Activated naive CD8-positive, alpha-beta T cell treated with anti-CD3 and anti-CD28 coated beads, Interleukin-2, amount 10 ng/mL, durations not matched to agents 7 days and 5 days (primary cell): Measurements from ENCODE around the gene GSTK1. TPM values are rescaled to one million over a fixed set of nuclear protein-coding genes. Genes with fewer than 3 reads are reported as not detected.
"Not testable (repeated sequence)": the region's sequence is repeated elsewhere in the genome, so short reads cannot be mapped to it uniquely, and the experiment has no call there.

Experiments
- ATAC-seq: fragments of 150-1000 bp; cut with Tn5 transposase; one replicate; pipeline ENCODE4 v1.10.0; 2021; ENCODE audit warnings: low read depth, moderate library complexity
- POLR2A ChIA-PET: fragments of 350-600 bp; sonication (Branson Sonifier 250); formaldehyde crosslinking; loops from one replicate; lab custom pipeline; 2021; ENCODE audit warnings: antibody characterized with exemption; lab: Charles Lee
- DNase-seq: peaks from one replicate; pipeline ENCODE4 v3.0.0; 2021
- H3K27ac Mint-ChIP-seq: one replicate; pipeline ENCODE4 v1.8.0; 2022; ENCODE audit warnings: mild to moderate bottlenecking, mixed read lengths
- H3K27me3 Mint-ChIP-seq: one replicate; pipeline ENCODE4 v1.8.0; 2022; ENCODE audit warnings: mild to moderate bottlenecking, moderate library complexity, mixed read lengths
- H3K36me3 Mint-ChIP-seq: one replicate; pipeline ENCODE4 v1.8.0; 2021; ENCODE audit warnings: mild to moderate bottlenecking, mixed read lengths
- H3K4me1 Mint-ChIP-seq: one replicate; pipeline ENCODE4 v1.8.0; 2021; ENCODE audit warnings: mixed read lengths
- H3K4me3 Mint-ChIP-seq: one replicate; pipeline ENCODE4 v1.8.0; 2022; ENCODE audit warnings: mild to moderate bottlenecking, moderate library complexity, mixed read lengths
- H3K9me3 Mint-ChIP-seq: one replicate; pipeline ENCODE4 v1.8.0; 2021; ENCODE audit warnings: mixed read lengths
- total RNA-seq, 2 experiments: library from RNA; stranded (reverse); gene quantifications; one replicate each; pipeline ENCODE4 v1.2.3, GENCODE V29; 2021

Gene GSTK1
- total RNA-seq, 2 experiments from 2014 or later: 355 to 368 TPM

DNA sequence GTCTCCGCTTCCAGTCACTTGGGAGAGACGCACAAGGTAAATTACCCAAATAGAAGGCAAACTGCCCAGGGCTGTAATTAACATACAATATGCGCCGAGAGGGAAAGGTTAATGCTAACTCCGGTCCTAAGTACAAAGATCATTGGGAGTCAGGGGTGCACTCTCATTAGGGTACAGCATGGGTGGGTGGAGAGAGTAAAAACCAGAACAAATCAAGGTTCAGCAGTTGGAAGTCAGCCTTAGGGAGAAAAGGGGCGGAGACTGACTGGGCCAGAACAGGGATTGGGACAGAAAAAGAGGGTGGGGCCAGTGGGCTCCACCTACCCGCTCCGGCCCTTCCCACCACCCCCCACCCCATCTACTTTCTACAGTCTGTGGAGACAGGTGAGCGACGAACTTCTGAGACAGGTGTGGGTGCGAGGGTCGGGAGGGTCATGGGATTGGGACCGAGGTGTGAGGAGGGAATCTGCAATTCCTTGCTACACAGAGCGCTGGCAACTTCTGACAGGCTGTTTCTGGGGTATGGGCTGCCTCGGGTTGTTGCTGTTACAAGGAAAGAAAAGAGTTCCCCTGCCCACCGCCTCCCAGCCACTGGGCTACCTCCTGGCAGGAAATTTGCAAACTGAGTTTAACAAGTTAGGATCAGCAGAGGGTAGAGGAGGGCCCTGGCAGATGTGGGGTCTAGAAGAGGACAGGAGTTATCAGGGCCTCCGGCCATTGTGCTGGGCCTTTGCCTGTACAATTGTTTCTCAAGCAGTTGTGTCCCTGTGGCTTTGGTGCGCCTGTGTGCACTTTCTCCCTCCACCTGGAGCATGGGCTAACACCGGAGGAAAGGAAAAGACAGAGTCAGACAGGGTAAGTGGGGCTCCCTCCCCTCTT lies 21.6 kb downstream of the GSTK1 start, which contains the start of gene TMEM139:
Gene TMEM139 (plus strand): TSS at position 368 of the 879 bp plus-strand sequence. CDS start 1,000 bp downstream, outside the sequence.
- H3K4me3 Mint-ChIP-seq: peak within 1 kb of the TSS; percentile 49
- peaks cover 39% of the 10 kb centered on the region for H3K4me1 Mint-ChIP-seq
- no peak for ATAC-seq

DNA sequence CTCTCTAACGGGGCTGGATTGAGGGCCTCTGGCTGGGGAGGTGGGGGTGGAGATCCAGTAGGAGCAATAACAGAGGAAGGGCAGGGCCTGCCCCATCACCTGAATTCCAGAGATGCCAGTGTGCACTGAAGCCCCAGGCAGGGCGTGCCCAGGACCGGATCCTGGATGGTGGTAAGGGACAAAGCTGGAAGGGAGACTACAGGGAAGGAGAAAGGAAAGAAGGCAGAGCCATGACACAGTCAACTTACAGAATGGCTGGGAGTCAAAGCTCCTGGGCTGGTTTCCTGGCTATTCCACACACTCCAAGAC lies 22.2 kb downstream of the GSTK1 start:
- H3K4me3 Mint-ChIP-seq: no peak overlapping the region
- DNase-seq (no peak), ATAC-seq (no peak)
- peaks cover 5% of the 10 kb centered on the region for H3K9me3 Mint-ChIP-seq
- no peaks in the 10 kb centered on the region for H3K27me3 Mint-ChIP-seq
- H3K4me1 Mint-ChIP-seq: peaks cover 38% of the 10 kb centered on the region
- H3K36me3 Mint-ChIP-seq: peaks cover 15% of the 10 kb centered on the region
- peak overlapping the region; percentile 58 for H3K27ac Mint-ChIP-seq
- POLR2A ChIA-PET: interaction anchor here (0.9 to 2.4 kb wide), 2 partner anchors 21 to 22 kb away, joined by 3 to 11 read pairs; partner anchors contain the start of gene GSTK1

More for the DNA sequence above, 21.6 kb downstream of the GSTK1 start, which contains the start of gene TMEM139:
- DNase-seq: no peak
- Mint-ChIP-seq H3K27ac (peak within 1 kb of the TSS; percentile 79), H3K9me3 (peaks cover 5% of the 10 kb centered on the region), H3K27me3 (no peaks in the 10 kb centered on the region), H3K36me3 (peaks cover 13% of the 10 kb centered on the region)
- POLR2A ChIA-PET: interaction anchor here (0.6 to 2.4 kb wide), 2 partner anchors 10 to 22 kb away, joined by 3 to 11 read pairs; partner anchors contain the start of gene GSTK1

DNA sequence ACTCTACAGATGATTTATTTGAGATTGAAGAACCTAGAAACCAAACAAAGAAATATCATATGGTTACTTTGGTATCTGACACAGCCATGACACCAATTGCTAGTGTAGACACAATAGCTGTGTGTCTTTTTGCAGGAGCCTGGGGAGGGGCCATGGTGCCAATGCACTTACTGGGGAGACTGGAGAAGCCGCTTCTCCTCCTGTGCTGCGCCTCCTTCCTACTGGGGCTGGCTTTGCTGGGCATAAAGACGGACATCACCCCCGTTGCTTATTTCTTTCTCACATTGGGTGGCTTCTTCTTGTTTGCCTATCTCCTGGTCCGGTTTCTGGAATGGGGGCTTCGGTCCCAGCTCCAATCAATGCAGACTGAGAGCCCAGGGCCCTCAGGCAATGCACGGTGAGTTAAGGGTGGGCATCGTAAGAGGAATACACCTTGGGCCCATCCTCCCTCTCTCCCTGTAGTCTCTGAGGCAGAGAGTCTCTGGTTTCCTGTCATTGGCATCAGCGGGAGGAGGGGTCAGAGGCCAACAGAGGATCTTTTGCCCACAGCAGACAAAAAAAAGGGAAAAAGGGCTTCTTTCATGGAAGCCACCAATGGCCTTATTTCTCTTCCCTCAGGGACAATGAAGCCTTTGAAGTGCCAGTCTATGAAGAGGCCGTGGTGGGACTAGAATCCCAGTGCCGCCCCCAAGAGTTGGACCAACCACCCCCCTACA lies 22.7 kb downstream of the GSTK1 start:
- peaks cover 16% of the 10 kb centered on the region for H3K36me3 Mint-ChIP-seq
- POLR2A ChIA-PET: interaction anchor here (0.6 to 2.4 kb wide), 3 partner anchors 21 to 94 kb away, joined by 3 to 11 read pairs (median 4); partner anchors contain the start of gene GSTK1
- peaks cover 5% of the 10 kb centered on the region for H3K9me3 Mint-ChIP-seq
- no peaks in the 10 kb centered on the region for H3K27me3 Mint-ChIP-seq
- no peak overlapping the region for H3K4me3 Mint-ChIP-seq
- ATAC-seq (no peak), DNase-seq (no peak)
- no peak overlapping the region for H3K27ac Mint-ChIP-seq
- H3K4me1 Mint-ChIP-seq: peaks cover 38% of the 10 kb centered on the region

DNA sequence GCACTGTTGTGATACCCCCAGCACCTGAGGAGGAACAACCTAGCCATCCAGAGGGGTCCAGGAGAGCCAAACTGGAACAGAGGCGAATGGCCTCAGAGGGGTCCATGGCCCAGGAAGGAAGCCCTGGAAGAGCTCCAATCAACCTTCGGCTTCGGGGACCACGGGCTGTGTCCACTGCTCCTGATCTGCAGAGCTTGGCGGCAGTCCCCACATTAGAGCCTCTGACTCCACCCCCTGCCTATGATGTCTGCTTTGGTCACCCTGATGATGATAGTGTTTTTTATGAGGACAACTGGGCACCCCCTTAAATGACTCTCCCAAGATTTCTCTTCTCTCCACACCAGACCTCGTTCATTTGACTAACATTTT lies 23.3 kb downstream of the GSTK1 start:
- POLR2A ChIA-PET: interaction anchor here (0.6 to 2.4 kb wide), 3 partner anchors 7 to 93 kb away, joined by 4 to 24 read pairs (median 11); partner anchors contain the start of gene GSTK1
- Mint-ChIP-seq H3K9me3 (peaks cover 5% of the 10 kb centered on the region), H3K27me3 (no peaks in the 10 kb centered on the region), H3K4me1 (peaks cover 42% of the 10 kb centered on the region), H3K36me3 (peaks cover 21% of the 10 kb centered on the region), H3K27ac (peak overlapping the region; percentile 60), H3K4me3 (no peak overlapping the region)
- ATAC-seq (no peak), DNase-seq (no peak)

DNA sequence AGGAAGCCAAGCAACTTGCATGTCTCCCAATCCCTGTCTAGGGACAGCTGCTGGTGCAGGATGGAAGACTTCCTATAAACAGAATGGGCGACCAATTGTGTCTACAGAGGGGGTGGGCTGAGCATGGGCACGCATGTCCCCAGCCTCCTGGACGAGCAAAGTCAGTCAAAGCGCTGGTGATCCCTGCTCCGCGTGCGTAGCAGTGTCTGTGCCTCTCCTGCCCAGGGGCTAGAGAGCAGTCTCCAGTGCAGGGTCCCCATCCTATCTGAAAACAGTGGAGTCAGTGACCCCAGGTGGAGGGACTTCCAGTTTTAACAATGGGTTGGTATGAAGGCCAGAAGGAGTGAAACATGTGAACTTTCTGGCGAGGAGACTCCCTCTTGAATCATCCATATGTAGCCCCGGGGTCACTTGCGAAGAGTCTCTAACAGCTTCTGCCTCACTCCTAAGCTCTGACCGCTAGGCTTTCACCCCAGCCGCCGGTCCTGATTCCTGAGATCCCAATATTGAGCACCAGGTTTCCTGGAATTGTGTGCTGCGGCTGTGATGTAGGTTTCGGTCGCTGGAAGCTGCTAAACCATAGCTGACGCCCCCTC lies 24.2 kb downstream of the GSTK1 start:
- Mint-ChIP-seq H3K4me3 (peak overlapping the region; percentile 85), H3K4me1 (peaks cover 43% of the 10 kb centered on the region), H3K27me3 (no peaks in the 10 kb centered on the region), H3K27ac (peak overlapping the region; percentile 92), H3K36me3 (peaks cover 27% of the 10 kb centered on the region), H3K9me3 (peaks cover 5% of the 10 kb centered on the region)
- DNase-seq: no peak
- no peak for ATAC-seq
- POLR2A ChIA-PET: interaction anchor here (0.6 to 2.4 kb wide), 24 partner anchors 8 to 97 kb away, joined by 3 to 29 read pairs (median 4); partner anchors contain the start of gene GSTK1

DNA sequence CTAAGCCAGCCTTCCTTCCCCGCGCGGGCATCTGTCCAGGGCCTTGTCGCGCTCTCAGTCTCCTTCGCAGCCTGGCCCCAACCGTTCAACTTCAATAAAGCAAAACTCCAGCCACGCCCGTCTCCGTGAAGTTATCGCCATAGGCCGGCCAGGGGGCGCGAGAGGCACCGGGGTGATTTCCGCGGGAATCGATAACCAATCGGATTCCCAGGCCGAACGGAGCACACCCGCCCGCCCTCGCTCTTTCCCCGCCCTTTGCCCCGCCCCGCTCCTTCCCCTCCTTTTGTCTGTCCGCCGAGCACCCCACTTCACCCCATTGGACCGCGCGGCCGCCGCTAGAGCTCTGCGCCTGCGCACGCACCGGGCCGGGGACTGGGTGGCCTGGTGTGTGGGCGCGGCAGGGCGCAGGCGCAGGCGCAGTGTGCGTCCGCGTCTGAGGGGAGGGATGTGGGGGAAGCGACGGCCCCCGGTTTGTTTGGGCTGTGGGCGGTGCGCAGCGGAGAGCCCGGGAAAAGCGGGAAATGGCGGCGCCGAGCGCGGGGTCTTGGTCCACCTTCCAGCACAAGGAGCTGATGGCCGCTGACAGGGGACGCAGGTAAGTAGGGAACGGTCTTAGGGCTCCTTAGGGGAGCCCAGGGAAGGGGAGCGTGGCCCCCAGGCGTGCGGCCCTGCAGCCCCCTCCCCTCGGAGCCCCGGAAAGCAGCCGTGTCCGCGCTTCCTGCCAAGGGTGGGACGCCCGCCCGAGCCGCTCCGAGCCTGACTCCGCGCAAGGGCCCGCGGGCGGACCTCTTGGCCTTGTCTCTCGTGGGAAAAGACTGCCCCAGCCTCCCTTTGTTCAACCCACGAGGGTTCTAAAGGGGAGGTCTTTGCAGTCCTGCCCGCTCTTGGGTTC lies 24.9 kb downstream of the GSTK1 start, which contains the start of gene CASP2:
Gene CASP2 (plus strand): TSS at position 417 of the 892 bp plus-strand sequence. CDS start 105 bp downstream, at position 522.
- Mint-ChIP-seq H3K36me3 (peaks cover 27% of the 10 kb centered on the region), H3K27ac (peak within 1 kb of the TSS; percentile 92)

DNA sequence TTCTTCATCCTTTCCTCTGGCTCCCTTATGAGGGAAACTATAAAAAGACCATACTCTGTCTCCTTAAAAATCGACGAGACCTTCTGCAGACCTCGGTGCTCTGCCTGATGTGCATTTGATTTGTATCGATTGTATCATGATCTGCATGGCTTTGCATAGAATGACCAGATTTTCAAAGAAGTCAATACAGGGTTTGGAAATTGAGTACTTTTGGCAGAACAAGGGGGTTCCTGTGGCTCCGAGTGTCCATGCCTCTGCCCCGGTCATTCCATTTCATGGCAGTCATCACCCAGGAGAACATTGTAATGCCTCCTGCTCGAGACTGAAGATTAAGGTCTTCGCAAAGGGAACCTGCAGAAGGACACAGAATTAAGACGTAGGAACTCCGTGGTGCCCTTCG lies 25.6 kb downstream of the GSTK1 start:
- no peaks in the 10 kb centered on the region for H3K27me3 Mint-ChIP-seq
- H3K27ac Mint-ChIP-seq: peak overlapping the region; percentile 87
- peaks cover 39% of the 10 kb centered on the region for H3K4me1 Mint-ChIP-seq
- peak overlapping the region; percentile 85 for H3K4me3 Mint-ChIP-seq
- H3K9me3 Mint-ChIP-seq: peaks cover 5% of the 10 kb centered on the region
- POLR2A ChIA-PET: interaction anchor here (1.2 to 2.1 kb wide), 10 partner anchors 9 to 91 kb away, joined by 3 to 29 read pairs (median 4); partner anchors contain the start of gene GSTK1
- peaks cover 31% of the 10 kb centered on the region for H3K36me3 Mint-ChIP-seq
- ATAC-seq (no peak), DNase-seq (no peak)

More for the DNA sequence above, 24.9 kb downstream of the GSTK1 start, which contains the start of gene CASP2:
- ATAC-seq: peak; percentile 97
- peak within 1 kb of the TSS; percentile 85 for H3K4me3 Mint-ChIP-seq
- POLR2A ChIA-PET: interaction anchor here (0.6 to 2.1 kb wide), 22 partner anchors 8 to 96 kb away, joined by 3 to 29 read pairs (median 4); partner anchors contain the start of gene GSTK1
- no peaks in the 10 kb centered on the region for H3K27me3 Mint-ChIP-seq
- peak; percentile 100 for DNase-seq
- H3K4me1 Mint-ChIP-seq: peaks cover 42% of the 10 kb centered on the region
- H3K9me3 Mint-ChIP-seq: peaks cover 5% of the 10 kb centered on the region

DNA sequence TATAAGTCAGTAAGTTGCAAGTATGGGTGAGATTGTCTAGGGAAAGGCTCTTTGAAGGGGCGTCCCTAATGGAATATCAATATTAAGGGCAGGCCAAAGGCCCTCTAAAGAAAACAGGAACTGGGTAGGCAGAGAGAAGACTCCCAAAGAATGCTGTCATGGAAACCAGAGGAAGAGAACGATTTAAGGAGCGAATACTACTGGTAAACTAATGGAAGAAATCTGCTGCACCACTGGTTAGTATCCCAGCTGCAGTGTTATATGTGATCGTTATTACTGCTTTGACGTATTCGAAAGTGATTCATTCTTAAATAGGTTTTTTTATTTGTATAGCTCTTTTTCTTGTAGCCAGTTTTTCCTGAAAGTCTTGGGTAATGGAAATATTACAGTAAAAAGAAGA lies 26.2 kb downstream of the GSTK1 start:
- no peak for DNase-seq
- Mint-ChIP-seq H3K9me3 (peaks cover 5% of the 10 kb centered on the region), H3K4me3 (peak overlapping the region; percentile 85), H3K27me3 (no peaks in the 10 kb centered on the region), H3K36me3 (peaks cover 36% of the 10 kb centered on the region), H3K4me1 (peaks cover 40% of the 10 kb centered on the region), H3K27ac (peak overlapping the region; percentile 87)
- ATAC-seq: no peak
- POLR2A ChIA-PET: interaction anchor here (1.1 to 1.2 kb wide), 2 partner anchors 9 to 91 kb away, joined by 3 to 4 read pairs; no protein-coding TSS in a partner anchor

DNA sequence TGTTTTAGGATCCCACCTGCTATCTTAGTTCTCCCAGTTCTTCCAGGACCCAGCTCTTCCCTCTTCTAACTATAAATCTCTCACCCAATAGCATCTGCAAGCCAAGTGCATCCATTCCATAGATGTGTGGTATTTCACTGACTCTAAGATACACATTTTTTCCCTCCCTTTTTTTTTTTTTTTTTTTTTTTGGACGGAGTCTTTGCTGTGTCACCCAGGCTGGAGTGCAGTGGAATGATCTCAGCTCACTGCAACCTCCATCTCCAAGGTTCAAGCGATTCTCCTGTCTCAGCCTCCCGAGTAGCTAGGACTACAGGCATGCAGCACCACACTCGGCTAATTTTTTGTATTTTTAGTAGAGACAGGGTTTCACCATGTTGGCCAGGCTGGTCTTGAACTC lies 26.6 kb downstream of the GSTK1 start:
- not testable (repeated sequence) for H3K9me3 Mint-ChIP-seq, DNase-seq, ATAC-seq, H3K27me3 Mint-ChIP-seq
- peak overlapping the region; percentile 40 for H3K27ac Mint-ChIP-seq
- peaks cover 41% of the 10 kb centered on the region for H3K36me3 Mint-ChIP-seq
- peaks cover 44% of the 10 kb centered on the region for H3K4me1 Mint-ChIP-seq
- H3K4me3 Mint-ChIP-seq: peak overlapping the region; percentile 85
- POLR2A ChIA-PET: interaction anchor here (0.7 to 1.2 kb wide), 3 partner anchors 9 to 492 kb away, joined by 3 to 5 read pairs (median 4); no protein-coding TSS in a partner anchor

DNA sequence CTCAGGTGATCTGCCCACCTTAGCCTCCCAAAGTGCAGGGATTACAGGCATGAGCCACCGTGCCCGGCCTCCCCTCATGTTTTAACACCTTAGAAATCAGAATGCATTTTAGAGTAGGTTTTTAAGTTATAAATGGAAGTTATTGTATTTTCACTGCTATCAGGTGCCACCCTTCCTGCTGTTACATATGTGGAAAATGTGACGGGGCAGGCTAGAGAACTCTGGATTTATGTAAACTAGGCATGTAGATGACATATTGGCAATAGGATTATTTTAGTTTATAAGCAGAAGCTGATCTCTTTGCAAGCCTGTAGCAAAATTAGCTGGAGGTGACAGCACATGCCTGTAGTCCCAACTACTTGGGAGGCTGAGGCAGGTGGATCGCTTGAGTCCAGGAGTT lies 27.1 kb downstream of the GSTK1 start:
- no peak for ATAC-seq
- peaks cover 45% of the 10 kb centered on the region for H3K36me3 Mint-ChIP-seq
- peak overlapping the region; percentile 85 for H3K4me3 Mint-ChIP-seq
- no peak for DNase-seq
- H3K27me3 Mint-ChIP-seq: no peaks in the 10 kb centered on the region
- no peak overlapping the region for H3K27ac Mint-ChIP-seq
- H3K9me3 Mint-ChIP-seq: peaks cover 5% of the 10 kb centered on the region
- peaks cover 48% of the 10 kb centered on the region for H3K4me1 Mint-ChIP-seq
- POLR2A ChIA-PET: interaction anchor here (0.7 to 1.5 kb wide), 4 partner anchors 10 to 492 kb away, joined by 3 to 5 read pairs (median 4); no protein-coding TSS in a partner anchor

DNA sequence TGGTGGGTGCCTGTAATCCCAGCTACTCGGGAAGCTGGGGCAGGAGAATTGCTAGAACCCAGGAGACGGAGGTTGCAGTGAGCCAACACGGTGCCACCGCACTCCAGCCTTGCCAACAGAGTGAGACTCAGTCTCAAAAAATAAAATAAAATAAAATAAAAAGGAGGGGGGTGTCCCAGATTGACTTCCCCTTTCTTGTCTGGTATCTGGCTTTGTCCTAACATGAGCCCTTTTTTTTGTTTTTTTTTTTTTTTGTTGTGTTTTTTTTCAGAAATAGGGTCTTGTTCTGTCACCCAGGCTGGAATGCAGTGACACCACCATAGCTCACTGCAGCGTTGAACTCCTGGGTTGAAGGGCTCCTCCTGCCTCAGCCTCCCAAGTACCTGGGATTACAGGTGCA lies 29.6 kb downstream of the GSTK1 start:
- H3K4me1 Mint-ChIP-seq: peaks cover 58% of the 10 kb centered on the region
- POLR2A ChIA-PET: interaction anchor here (0.7 kb wide), 1 partner anchor 116 kb away, joined by 4 read pairs; the partner anchor contains the start of gene EPHA1
- no peak overlapping the region for H3K27ac Mint-ChIP-seq
- H3K4me3 Mint-ChIP-seq: no peak overlapping the region
- DNase-seq (no peak), ATAC-seq (no peak)
- H3K27me3 Mint-ChIP-seq: no peaks in the 10 kb centered on the region
- H3K36me3 Mint-ChIP-seq: peaks cover 53% of the 10 kb centered on the region
- H3K9me3 Mint-ChIP-seq: no peaks in the 10 kb centered on the region
